Common myeloid progenitor, CD34-positive (primary cell): Measurements from ENCODE around the gene AUP1.

ENCODE experiments used
- CTCF ChIA-PET: fragments of 350-600 bp; sonication (Branson Sonifier 250); formaldehyde crosslinking; loops from one replicate; lab custom pipeline; 2021; ENCODE audit warnings: antibody characterized with exemption; lab: Charles Lee
- POLR2A ChIA-PET: fragments of 350-600 bp; sonication (Branson Sonifier 250); formaldehyde crosslinking; loops from one replicate; lab custom pipeline; 2021; ENCODE audit warnings: antibody characterized with exemption; lab: Charles Lee
- DNase-seq, 3 donors: peaks; one replicate each; pipeline versions ENCODE4 v3.0.0 to v3.0.0-alpha.2; 2013
- H3K27ac ChIP-seq, 2 experiments: 1 replicate in 1 of 2; 2 replicates in 1 of 2; pipeline ENCODE4 v1.7.0; 2013; ENCODE audit warnings: inconsistent platforms in 2 of 2, low read length in 2 of 2, mild to moderate bottlenecking in 2 of 2, low read depth in 1 of 2, moderate library complexity in 1 of 2; ENCODE audit not compliant: severe bottlenecking in 2 of 2, insufficient read depth in 1 of 2, poor library complexity in 1 of 2
- H3K27me3 ChIP-seq, 5 experiments: replicated peaks in 2 of 5; 1 replicate in 3 of 5; 2 replicates in 2 of 5; pipeline versions ENCODE4 v1.6.1 to v1.7.0; 2013; ENCODE audit warnings: low read length in 4 of 5, mild to moderate bottlenecking in 2 of 5, moderate library complexity in 2 of 5, inconsistent platforms in 1 of 5; ENCODE audit not compliant: insufficient read depth in 5 of 5, control insufficient read depth in 4 of 5
- H3K36me3 ChIP-seq, 4 experiments: 1 replicate in 2 of 4; 2 replicates in 2 of 4; pipeline versions ENCODE4 v1.6.1 to v1.7.0; 2013; ENCODE audit warnings: low read length in 3 of 4, control low read depth in 1 of 4, mild to moderate bottlenecking in 1 of 4; ENCODE audit not compliant: control insufficient read depth in 4 of 4, insufficient read depth in 4 of 4
- H3K4me1 ChIP-seq, 4 experiments: 1 replicate in 3 of 4; 2 replicates in 1 of 4; pipeline versions ENCODE4 v1.6.1 to v1.7.1; 2013; ENCODE audit warnings: low read length in 3 of 4, mild to moderate bottlenecking in 3 of 4, control low read depth in 1 of 4, inconsistent platforms in 1 of 4, moderate library complexity in 1 of 4; ENCODE audit not compliant: control insufficient read depth in 4 of 4, insufficient read depth in 4 of 4; ENCODE audit errors: control extremely low read depth in 1 of 4
- H3K4me3 ChIP-seq, 7 experiments: 1 replicate in 4 of 7; 2 replicates in 3 of 7; pipeline versions ENCODE4 v1.5.1 to v1.7.0; 2013; ENCODE audit warnings: mild to moderate bottlenecking in 7 of 7, low read length in 6 of 7, moderate library complexity in 6 of 7, inconsistent platforms in 2 of 7, low read depth in 2 of 7, control low read depth in 1 of 7; ENCODE audit not compliant: insufficient read depth in 4 of 7, control insufficient read depth in 1 of 7; ENCODE audit errors: extremely low read depth in 1 of 7
- H3K9me3 ChIP-seq, 5 experiments: 1 replicate in 4 of 5; 2 replicates in 1 of 5; pipeline versions ENCODE4 v1.6.1 to v1.7.1; 2013; ENCODE audit warnings: low read length in 4 of 5, mild to moderate bottlenecking in 2 of 5, inconsistent platforms in 1 of 5, low read depth in 1 of 5, moderate library complexity in 1 of 5; ENCODE audit not compliant: control insufficient read depth in 4 of 5, insufficient read depth in 2 of 5; ENCODE audit errors: control extremely low read depth in 1 of 5
- WGBS: methylation state at CpG from one replicate; pipeline ENCODE4 v1.1.5; 2013; ENCODE audit not compliant: insufficient coverage; 5-methylcytosine and 5-hydroxymethylcytosine counted together

AUP1 gene

DNA sequence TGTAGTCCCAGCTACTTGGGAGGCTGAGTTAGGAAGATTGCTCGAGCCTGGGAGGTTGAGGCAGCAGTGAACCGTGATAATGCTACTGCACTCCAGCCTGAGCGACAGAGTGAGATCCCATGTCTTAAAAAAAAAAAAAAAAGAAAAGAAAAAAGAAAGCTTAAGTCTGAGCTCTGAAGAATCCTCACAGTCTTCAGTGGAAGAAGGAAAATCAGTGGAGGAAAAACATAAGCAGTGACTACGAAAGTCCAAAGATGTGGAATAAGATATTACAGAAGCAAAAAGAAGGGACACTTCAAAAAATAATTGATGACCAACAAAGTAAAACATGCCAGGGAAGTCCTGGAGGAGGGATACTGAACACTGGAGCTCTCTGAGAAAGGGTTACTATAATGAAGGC, 19.2 kb downstream of the AUP1 start:
- POLR2A ChIA-PET, result interaction anchor here (1.5 kb wide), 1 partner anchor 52 kb away, joined by 4 read pairs; the partner anchor contains the start of gene WBP1
- CTCF ChIA-PET, result interaction anchor here (0.9 to 12.7 kb wide), 9 partner anchors 7 to 83 kb away, joined by 3 to 143 read pairs (median 4); partner anchors contain the start of genes AUP1, CCDC142, DQX1 and HTRA2
- Histone ChIP-seq H3K27me3 (peaks cover 7 to 66% (median 38%) of the 10 kb centered on the region in 5 experiments), H3K27ac (no peak overlapping the region), H3K4me3 (no peak overlapping the region), H3K9me3 (no peaks in the 10 kb centered on the region), H3K36me3 (peaks cover 0 to 8% (median 7%) of the 10 kb centered on the region in 4 experiments), H3K4me1 (peaks cover 0 to 44% (median 40%) of the 10 kb centered on the region in 4 experiments)
- no peak for DNase-seq
- 88% methylated on average over 3 of the region's 4 CpGs for WGBS

DNA sequence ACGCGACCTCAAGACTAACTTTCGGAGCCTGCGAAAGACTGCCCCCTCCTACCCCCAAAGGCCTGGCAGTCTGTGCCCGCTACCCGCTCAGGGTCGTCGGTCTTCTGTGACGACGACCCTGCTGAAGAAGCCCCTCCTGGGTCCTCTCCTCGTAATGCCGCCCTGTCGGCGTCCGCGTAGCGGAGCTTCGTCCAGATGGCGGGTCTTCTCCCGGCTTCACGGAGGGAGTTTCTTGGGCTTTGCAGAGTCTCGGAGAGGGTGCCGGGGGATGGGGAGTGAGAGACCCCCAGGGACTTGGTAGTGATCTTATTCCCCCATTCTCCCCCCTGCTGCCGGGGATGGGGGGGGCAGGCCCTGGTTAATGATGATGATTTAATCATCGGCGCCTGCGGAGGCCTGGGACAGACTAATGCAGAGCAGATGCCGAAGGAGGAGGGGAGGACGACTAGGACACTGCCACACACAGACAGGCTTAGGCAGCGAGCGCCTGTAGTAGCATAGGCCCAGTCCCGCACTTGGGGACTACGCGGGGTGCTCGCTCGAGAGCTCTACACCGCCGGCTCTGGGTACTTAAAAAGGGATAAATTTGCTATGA, 21.5 kb downstream of the AUP1 start:
- Histone ChIP-seq H3K9me3 (no peaks in the 10 kb centered on the region), H3K4me3 (peak overlapping the region; percentile 80 to 99 (median 91)), H3K27me3 (peaks cover 7 to 63% (median 33%) of the 10 kb centered on the region in 5 experiments), H3K4me1 (peaks cover 0 to 45% (median 28%) of the 10 kb centered on the region in 4 experiments), H3K36me3 (peaks cover 0 to 16% (median 8%) of the 10 kb centered on the region in 4 experiments), H3K27ac (peak overlapping the region; percentile 92 to 96)
- DNase-seq, result no peak
- ChIA-PET POLR2A (no interaction called here), CTCF (interaction anchor here (0.6 to 12.7 kb wide), 8 partner anchors 10 to 1208 kb away, joined by 3 to 143 read pairs (median 9); partner anchors contain the start of genes AUP1, DQX1 and HTRA2)
- 21% methylated on average over 25 of the region's 38 CpGs for WGBS

DNA sequence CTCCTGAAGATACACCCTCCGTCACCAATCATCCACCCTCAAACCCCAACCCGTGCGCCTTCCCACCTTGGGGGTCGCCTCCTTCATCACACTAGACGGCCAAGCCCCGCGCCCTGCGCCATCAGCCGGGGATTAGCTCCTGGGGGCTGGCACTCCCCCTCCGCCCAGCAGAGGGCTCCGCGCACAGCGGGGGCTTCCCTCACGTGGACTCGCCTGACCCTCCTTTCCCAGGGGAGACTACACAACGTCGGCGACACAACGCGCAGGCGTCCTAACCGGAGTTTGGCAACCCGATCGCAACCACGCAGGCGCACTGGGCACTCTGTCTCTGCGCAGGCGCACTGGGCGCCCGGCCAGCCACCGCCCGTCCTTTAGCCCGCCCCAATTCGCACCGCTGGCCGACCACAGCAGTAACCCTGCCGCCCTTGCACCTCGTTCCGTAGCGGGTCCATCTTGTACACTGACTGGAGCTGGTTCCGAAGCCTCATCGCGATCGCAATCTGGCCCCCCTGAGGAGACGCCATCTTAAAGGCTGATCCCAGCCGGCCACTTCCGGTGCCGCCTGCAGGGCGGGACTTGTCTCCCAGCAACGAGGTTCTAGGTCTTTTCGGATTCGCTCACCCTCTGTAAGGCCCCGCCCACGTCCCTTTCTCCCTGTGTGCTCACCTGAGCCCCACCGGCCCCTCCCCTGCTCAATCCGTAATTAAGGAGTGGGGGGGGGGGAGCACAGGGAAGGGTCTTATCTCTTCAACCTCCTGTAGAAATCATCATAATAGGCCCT, 22.2 kb downstream of the AUP1 start, which contains the start of gene PCGF1:
PCGF1 (minus strand) TSS at position 551 of the 781 bp plus-strand sequence; CDS start at position 524, 27 bp downstream.
- ChIA-PET POLR2A (no interaction called here), CTCF (interaction anchor here (0.6 to 12.7 kb wide), 15 partner anchors 10 to 1207 kb away, joined by 3 to 143 read pairs (median 5); partner anchors contain the start of genes AUP1, CCDC142, DQX1 and HTRA2)
- Histone ChIP-seq H3K27me3 (peaks cover 7 to 63% (median 33%) of the 10 kb centered on the region in 5 experiments), H3K4me3 (peak within 1 kb of the TSS; percentile 80 to 99 (median 91)), H3K36me3 (peaks cover 0 to 16% (median 8%) of the 10 kb centered on the region in 4 experiments), H3K9me3 (no peaks in the 10 kb centered on the region), H3K27ac (peak within 1 kb of the TSS; percentile 92 to 96), H3K4me1 (peaks cover 0 to 52% (median 34%) of the 10 kb centered on the region in 4 experiments)
- peak; percentile 97 to 98 (median 97) for DNase-seq
- 1% methylated on average over 49 of the region's 56 CpGs for WGBS

DNA sequence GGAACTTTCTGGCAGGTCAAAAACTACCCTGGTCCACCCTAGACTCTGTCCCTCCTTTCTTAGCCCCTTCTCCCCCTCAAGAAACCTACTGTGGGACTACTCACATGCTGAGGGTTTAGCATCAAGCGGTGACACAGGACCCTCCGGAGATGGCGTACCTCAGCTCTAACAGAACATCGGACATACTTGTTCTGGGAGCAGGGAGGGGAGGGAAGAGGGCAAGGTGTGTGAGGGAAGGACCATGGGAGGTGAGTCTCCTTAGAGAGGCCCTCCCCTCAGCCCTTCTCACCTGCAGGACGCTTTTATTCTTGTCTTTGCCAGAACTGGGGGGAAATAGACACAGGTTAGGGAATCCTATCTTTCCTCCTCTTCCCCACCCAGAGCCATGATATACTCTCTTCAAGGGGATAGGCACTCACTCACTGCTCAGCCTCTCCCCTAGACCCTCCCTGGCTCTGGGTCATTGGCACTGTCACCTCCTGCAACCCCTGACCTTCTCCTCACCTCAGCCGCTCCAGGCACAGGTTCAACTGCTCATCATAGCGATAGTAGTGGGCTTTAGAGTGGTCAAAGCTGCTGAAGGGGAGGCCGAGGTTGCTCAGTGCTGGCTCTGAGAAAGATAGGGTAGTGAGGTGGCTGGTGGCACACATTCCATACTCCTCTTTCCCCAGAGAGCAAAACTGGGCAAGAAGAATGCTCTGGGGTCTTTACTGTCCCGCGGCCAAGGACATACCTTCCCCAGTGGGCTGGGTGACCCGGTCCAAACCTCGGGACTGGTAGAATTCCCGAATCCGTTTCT, 23.9 kb downstream of the AUP1 start:
- CTCF ChIA-PET, result interaction anchor here (0.6 to 12.7 kb wide), 9 partner anchors 9 to 85 kb away, joined by 3 to 143 read pairs (median 3); partner anchors contain the start of genes AUP1, DQX1 and HTRA2

DNA sequence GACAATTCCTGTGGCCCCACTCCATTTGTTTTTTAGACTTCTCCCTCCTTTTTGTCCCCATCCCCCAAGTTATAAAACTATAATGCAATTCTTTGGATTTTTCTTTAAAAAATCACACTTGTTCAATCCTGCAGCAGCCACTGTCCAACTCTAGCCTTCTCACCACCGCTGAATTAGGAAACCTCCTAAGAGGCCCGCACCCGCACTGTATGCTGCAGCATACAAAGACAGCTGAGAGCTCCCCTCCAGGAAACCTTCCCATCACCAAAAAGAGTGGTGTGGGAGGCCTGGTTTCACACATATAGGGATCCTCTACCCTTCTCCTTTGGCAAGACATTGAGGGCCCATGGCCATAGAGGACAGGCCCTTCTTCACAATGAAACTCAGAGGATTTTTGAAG, 24.9 kb downstream of the AUP1 start:
- 80% methylated on average over 1 of the region's 3 CpGs for WGBS
- Histone ChIP-seq H3K4me3 (no peak overlapping the region), H3K9me3 (no peaks in the 10 kb centered on the region), H3K4me1 (peaks cover 0 to 58% (median 42%) of the 10 kb centered on the region in 4 experiments), H3K27me3 (peaks cover 4 to 64% (median 33%) of the 10 kb centered on the region in 5 experiments), H3K27ac (no peak overlapping the region), H3K36me3 (peaks cover 0 to 16% (median 8%) of the 10 kb centered on the region in 4 experiments)
- DNase-seq, result no peak
- ChIA-PET CTCF (interaction anchor here (0.6 to 12.7 kb wide), 12 partner anchors 8 to 82 kb away, joined by 3 to 143 read pairs (median 6); partner anchors contain the start of genes AUP1, CCDC142, DQX1 and HTRA2), POLR2A (no interaction called here)

More for the DNA sequence above, 23.9 kb downstream of the AUP1 start:
- DNase-seq, result no peak
- H3K27ac ChIP-seq, result no peak overlapping the region
- H3K27me3 ChIP-seq, result peaks cover 7 to 64% (median 29%) of the 10 kb centered on the region in 5 experiments
- H3K36me3 ChIP-seq, result peaks cover 0 to 16% (median 8%) of the 10 kb centered on the region in 4 experiments
- peaks cover 0 to 55% (median 38%) of the 10 kb centered on the region in 4 experiments for H3K4me1 ChIP-seq
- H3K4me3 ChIP-seq, result no peak overlapping the region
- POLR2A ChIA-PET, result no interaction called here
- no peaks in the 10 kb centered on the region for H3K9me3 ChIP-seq
- 100% methylated on average over 2 of the region's 14 CpGs for WGBS
